HL-60 (cell line): ENCODE results near the gene NEK11.

Source experiments
- CTCF ChIP-seq: IDR thresholded peaks from one replicate; pipeline ENCODE4 v1.5.1; 2011; ENCODE audit warnings: low read length, control low read depth, inconsistent platforms; ENCODE audit not compliant: insufficient read depth
- GABPA ChIP-seq: IDR thresholded peaks from 2 replicates; pipeline ENCODE4 v1.6.1; 2012; ENCODE audit warnings: low read depth
- POLR2AphosphoS5 ChIP-seq: IDR thresholded peaks from 2 replicates; pipeline ENCODE4 v1.6.1; 2012; ENCODE audit warnings: low read depth
- REST ChIP-seq: IDR thresholded peaks from 2 replicates; pipeline ENCODE4 v1.6.1; 2012; ENCODE audit warnings: low read depth; ENCODE audit not compliant: insufficient replicate concordance

GRCh38 chr3:131397889-131398288, 371.2 kb downstream of the NEK11 start:
- TF ChIP-seq POLR2AphosphoS5 (no peak), CTCF (no peak), GABPA (no peak), REST (no peak)
